PC-9 (cell line): ENCODE data around the gene PIN1. TPM values are rescaled to one million over a fixed set of nuclear protein-coding genes. Genes with fewer than 3 reads are reported as not detected.

Experiments
- BruUV-seq: library from RNA; stranded (reverse); fragments of 400-500 nt; replicated peaks from 2 replicates; lab custom pipeline; 2021; lab: Mats Ljungman, UMichigan
- CTCF ChIA-PET: fragments of 300-600 bp; sonication (Branson Sonifier 250); formaldehyde crosslinking; loops from one replicate; lab custom pipeline; 2022; ENCODE audit warnings: antibody characterized with exemption; lab: Charles Lee
- POLR2A ChIA-PET: fragments of 300-600 bp; sonication (Branson Sonifier 250); formaldehyde crosslinking; loops from one replicate; lab custom pipeline; 2022; ENCODE audit warnings: antibody characterized with exemption; ENCODE audit not compliant: unreplicated experiment; lab: Charles Lee
- DNase-seq, 2 experiments: peaks; one replicate each; pipeline versions ENCODE4 v3.0.0 to v3.0.0-alpha.2; 2015 to 2022; ENCODE audit warnings: mixed read lengths in 1 of 2
- H2AFZ ChIP-seq: fragments of 200-600 bp; sonication (generic); 2 replicates; pipeline ENCODE4 v1.8.1; 2017; ENCODE audit warnings: antibody characterized with exemption
- H3F3A ChIP-seq: fragments of 200-600 bp; sonication (generic); 2 replicates; pipeline ENCODE4 v1.8.1; 2017; ENCODE audit warnings: antibody characterized with exemption, mild to moderate bottlenecking, low read depth; ENCODE audit not compliant: insufficient read depth
- H3K27ac ChIP-seq: fragments of 200-600 bp; sonication (generic); 2 replicates; pipeline ENCODE4 v1.6.1; 2016; ENCODE audit warnings: mixed run types
- H3K27me3 ChIP-seq: fragments of 200-600 bp; sonication (generic); 2 replicates; pipeline ENCODE4 v1.6.1; 2016; ENCODE audit warnings: low read depth, mixed run types; ENCODE audit not compliant: insufficient read depth
- H3K36me3 ChIP-seq: fragments of 200-600 bp; sonication (generic); 2 replicates; pipeline ENCODE4 v1.6.1; 2016; ENCODE audit warnings: low read depth, mixed run types
- H3K4me1 ChIP-seq: fragments of 200-600 bp; sonication (generic); replicated peaks from 2 replicates; pipeline ENCODE4 v1.6.1; 2016; ENCODE audit warnings: mixed run types; ENCODE audit not compliant: insufficient read depth
- H3K4me2 ChIP-seq: fragments of 200-600 bp; sonication (generic); 2 replicates; pipeline ENCODE4 v1.6.1; 2017; ENCODE audit warnings: mixed run types
- H3K4me3 ChIP-seq: fragments of 200-600 bp; sonication (generic); 2 replicates; pipeline ENCODE4 v1.6.1; 2016; ENCODE audit warnings: mixed run types
- H3K79me2 ChIP-seq: fragments of 200-600 bp; sonication (generic); 2 replicates; pipeline ENCODE4 v1.6.1; 2017; ENCODE audit warnings: low read depth, mixed run types
- H3K9me2 ChIP-seq: fragments of 200-600 bp; sonication (generic); 2 replicates; pipeline ENCODE4 v1.8.1; 2017; ENCODE audit warnings: mild to moderate bottlenecking; ENCODE audit not compliant: insufficient read depth
- H3K9me3 ChIP-seq: fragments of 200-600 bp; sonication (generic); 2 replicates; pipeline ENCODE4 v1.8.1; 2016; ENCODE audit warnings: low read depth; ENCODE audit not compliant: insufficient read depth
- H4K20me1 ChIP-seq: fragments of 200-600 bp; sonication (generic); 2 replicates; pipeline ENCODE4 v1.8.1; 2017; ENCODE audit not compliant: insufficient read depth
- CTCF ChIP-seq: fragments of 200-600 bp; sonication (generic); conservative IDR thresholded peaks from 2 replicates; pipeline ENCODE4 v1.6.1; 2017; ENCODE audit warnings: mixed run types, antibody characterized with exemption, mild to moderate bottlenecking, moderate library complexity
- EZH2 ChIP-seq: fragments of 200-600 bp; sonication (generic); IDR thresholded peaks from 2 replicates; pipeline ENCODE4 v1.8.0; 2017; ENCODE audit warnings: antibody characterized with exemption, low read depth
- intact Hi-C: fragments of 100-400 bp; cut with micrococcal nuclease; formaldehyde crosslinking; loops from one replicate; pipeline ENCODE4 v1.10.0; 2022; ENCODE audit not compliant: unreplicated experiment
- total RNA-seq: library from RNA; stranded (reverse); gene quantifications from 2 replicates; pipeline ENCODE4 v1.2.3, GENCODE V29; 2021

The PIN1 gene
- total RNA-seq, 1 experiment from 2014 or later = 74.1 TPM

- H4K20me1 ChIP-seq = no peaks in the 10 kb centered on the region
These were observed 42.0 kb upstream of the PIN1 start for GRCh38 chr19:9793071-9793591.

GRCh38 chr19:9796113-9796773 is 38.9 kb upstream of the PIN1 start:
- ChIA-PET POLR2A (no interaction called here), CTCF (interaction anchor here (0.6 to 1.2 kb wide), 2 partner anchors 211 to 366 kb away, joined by 4 to 8 read pairs; partner anchors contain the start of gene ZNF121)
- Histone ChIP-seq H3K9me3 (0 out of 2 replicates have a peak, but pooled peaks cover 3% of the 10 kb centered on the region), H2AFZ (no peak overlapping the region), H3K36me3 (no peaks in the 10 kb centered on the region), H3F3A (peaks cover 51% of the 10 kb centered on the region), H4K20me1 (no peaks in the 10 kb centered on the region), H3K27ac (no peak overlapping the region), H3K79me2 (no peaks in the 10 kb centered on the region), H3K27me3 (no peaks in the 10 kb centered on the region), H3K4me1 (peaks cover 31% of the 10 kb centered on the region), H3K4me3 (no peak overlapping the region), H3K9me2 (no peaks in the 10 kb centered on the region), H3K4me2 (peak overlapping the region; percentile 53; the same call in 1 of the 2 replicates)
- no TSS peak for BruUV-seq
- peak; percentile 75 to 93 for DNase-seq
- intact Hi-C loops = loop anchor here (1.0 to 10.0 kb wide), 4 partner anchors 170 to 660 kb away; no protein-coding TSS in a partner anchor
- TF ChIP-seq EZH2 (no peak), CTCF (peak; percentile 90)

More at GRCh38 chr19:9793071-9793591, 42.0 kb upstream of the PIN1 start:
- ChIA-PET CTCF (no interaction called here), POLR2A (interaction anchor here (0.5 kb wide), 1 partner anchor 30 kb away, joined by 4 read pairs; no protein-coding TSS in a partner anchor)
- Histone ChIP-seq H2AFZ (no peak overlapping the region), H3K27me3 (no peaks in the 10 kb centered on the region), H3K4me3 (peak overlapping the region; percentile 38; the same call in 1 of the 2 replicates), H3K9me3 (0 out of 2 replicates have a peak, but pooled peaks cover 3% of the 10 kb centered on the region), H3F3A (peaks cover 38% of the 10 kb centered on the region; the same call in 1 of the 2 replicates), H3K79me2 (no peaks in the 10 kb centered on the region), H3K4me1 (peaks cover 32% of the 10 kb centered on the region), H3K36me3 (no peaks in the 10 kb centered on the region), H3K27ac (no peak overlapping the region), H3K9me2 (no peaks in the 10 kb centered on the region), H3K4me2 (peak overlapping the region; percentile 55; the same call in 1 of the 2 replicates)
- DNase-seq = no peak
- BruUV-seq = TSS peak; percentile 47
- no peak for TF ChIP-seq CTCF
- TF ChIP-seq EZH2 = no peak
- intact Hi-C loops = loop anchor here (5.0 to 10.0 kb wide), 2 partner anchors 478 to 586 kb away; no protein-coding TSS in a partner anchor

- CTCF ChIA-PET = no interaction called here
- POLR2A ChIA-PET = no interaction called here
These were observed 37.2 kb upstream of the PIN1 start for GRCh38 chr19:9797871-9798270.

More at GRCh38 chr19:9797871-9798270, 37.2 kb upstream of the PIN1 start:
- H2AFZ ChIP-seq = no peak overlapping the region
- no peaks in the 10 kb centered on the region for H3K79me2 ChIP-seq
- no peaks in the 10 kb centered on the region for H3K9me2 ChIP-seq
- DNase-seq = peak; percentile 38 to 82
- H4K20me1 ChIP-seq = no peaks in the 10 kb centered on the region
- TF ChIP-seq EZH2 (no peak), CTCF (no peak)
- peak overlapping the region; percentile 17; the same call in 1 of the 2 replicates for H3K4me3 ChIP-seq
- BruUV-seq = no TSS peak
- peak overlapping the region; percentile 53 for H3K4me2 ChIP-seq
- H3K36me3 ChIP-seq = no peaks in the 10 kb centered on the region
- H3K27ac ChIP-seq = peak overlapping the region; percentile 38
- no peaks in the 10 kb centered on the region for H3K27me3 ChIP-seq
- 0 out of 2 replicates have a peak, but pooled peaks cover 3% of the 10 kb centered on the region for H3K9me3 ChIP-seq
- peaks cover 49% of the 10 kb centered on the region for H3F3A ChIP-seq
- intact Hi-C loops = loop anchor here (10.0 kb wide), 1 partner anchor 483 kb away; no protein-coding TSS in a partner anchor
- peaks cover 29% of the 10 kb centered on the region for H3K4me1 ChIP-seq
